ENCODE data around the gene TLCD4.

- TF ChIP-seq CTCF (conservative IDR thresholded peaks at IDR 0.05; ENCODE audit: low read length) (no peak), EZH2phosphoT487 (IDR thresholded peaks at IDR 0.05; ENCODE audit: borderline replicate concordance, low read depth, low read length) (no peak)
These were observed 3.5 kb upstream of the TLCD4 start for GRCh38 chr1:95113684-95114083.
